ENCODE data around the gene BRD3OS. TPM values are rescaled to one million over a fixed set of nuclear protein-coding genes. Genes with fewer than 3 reads are reported as not detected.

BRD3OS gene
- total RNA-seq, 1 experiment from 2014 or later: 41.0 TPM

- Histone ChIP-seq H3K79me2 (ENCODE audit: low read length) (no peaks in the 10 kb centered on the region), H3K4me1 (ENCODE audit: low read length) (no peaks in the 10 kb centered on the region), H3K36me3 (ENCODE audit: insufficient read depth, low read length) (peaks cover 3% of the 10 kb centered on the region; the same call in 1 of the 2 replicates), H2AFZ (ENCODE audit: low read length) (no peak overlapping the region), H3K9me3 (ENCODE audit: low read length) (no peaks in the 10 kb centered on the region), H4K20me1 (ENCODE audit: insufficient read depth, low read depth, low read length) (no peaks in the 10 kb centered on the region), H3K4me2 (ENCODE audit: low read depth, low read length, poor library complexity, severe bottlenecking) (no peak overlapping the region), H3K27ac (ENCODE audit: low read length) (no peak overlapping the region), H3K9me2 (replicated peaks; ENCODE audit: insufficient read depth, low read length) (no peaks in the 10 kb centered on the region), H3K27me3 (ENCODE audit: low read length) (no peaks in the 10 kb centered on the region), H3K9ac (ENCODE audit: low read length) (no peak overlapping the region), H3K4me3 (ENCODE audit: low read length) (no peak overlapping the region)
- DNase-seq: no peak
Observed at GRCh38 chr9:134039386-134040175, 14.3 kb downstream of the BRD3OS start.

DNA sequence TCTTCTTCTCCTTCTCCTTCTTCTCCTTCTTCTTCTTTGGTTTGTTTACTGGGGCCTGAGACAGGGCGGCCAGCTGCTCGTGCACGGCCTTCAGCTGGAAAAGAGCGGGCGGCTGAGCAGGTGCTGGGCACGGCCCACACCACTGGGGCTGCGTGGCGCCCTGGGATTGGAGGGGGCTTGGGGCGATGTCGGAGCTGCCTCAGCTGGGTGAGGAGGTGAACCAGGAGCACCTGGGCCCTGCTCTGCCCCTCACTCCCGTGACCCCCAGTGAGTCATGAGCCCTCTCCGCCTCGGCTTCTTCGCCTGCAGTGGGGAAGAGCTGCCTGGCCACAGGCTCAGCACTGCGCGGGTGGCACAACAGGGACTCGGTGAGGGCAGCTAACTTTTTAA lies 14.9 kb downstream of the BRD3OS start:
- Histone ChIP-seq H3K4me2 (ENCODE audit: low read depth, low read length, poor library complexity, severe bottlenecking) (no peak overlapping the region), H3K9me3 (ENCODE audit: low read length) (no peaks in the 10 kb centered on the region), H3K4me3 (ENCODE audit: low read length) (no peak overlapping the region), H3K9ac (ENCODE audit: low read length) (no peak overlapping the region), H3K36me3 (ENCODE audit: insufficient read depth, low read length) (peaks cover 3% of the 10 kb centered on the region; the same call in 1 of the 2 replicates), H4K20me1 (ENCODE audit: insufficient read depth, low read depth, low read length) (no peaks in the 10 kb centered on the region), H3K4me1 (ENCODE audit: low read length) (no peaks in the 10 kb centered on the region), H3K9me2 (replicated peaks; ENCODE audit: insufficient read depth, low read length) (no peaks in the 10 kb centered on the region), H3K27me3 (ENCODE audit: low read length) (no peaks in the 10 kb centered on the region), H3K79me2 (ENCODE audit: low read length) (no peaks in the 10 kb centered on the region), H2AFZ (ENCODE audit: low read length) (no peak overlapping the region), H3K27ac (ENCODE audit: low read length) (no peak overlapping the region)
- no peak for DNase-seq

DNA sequence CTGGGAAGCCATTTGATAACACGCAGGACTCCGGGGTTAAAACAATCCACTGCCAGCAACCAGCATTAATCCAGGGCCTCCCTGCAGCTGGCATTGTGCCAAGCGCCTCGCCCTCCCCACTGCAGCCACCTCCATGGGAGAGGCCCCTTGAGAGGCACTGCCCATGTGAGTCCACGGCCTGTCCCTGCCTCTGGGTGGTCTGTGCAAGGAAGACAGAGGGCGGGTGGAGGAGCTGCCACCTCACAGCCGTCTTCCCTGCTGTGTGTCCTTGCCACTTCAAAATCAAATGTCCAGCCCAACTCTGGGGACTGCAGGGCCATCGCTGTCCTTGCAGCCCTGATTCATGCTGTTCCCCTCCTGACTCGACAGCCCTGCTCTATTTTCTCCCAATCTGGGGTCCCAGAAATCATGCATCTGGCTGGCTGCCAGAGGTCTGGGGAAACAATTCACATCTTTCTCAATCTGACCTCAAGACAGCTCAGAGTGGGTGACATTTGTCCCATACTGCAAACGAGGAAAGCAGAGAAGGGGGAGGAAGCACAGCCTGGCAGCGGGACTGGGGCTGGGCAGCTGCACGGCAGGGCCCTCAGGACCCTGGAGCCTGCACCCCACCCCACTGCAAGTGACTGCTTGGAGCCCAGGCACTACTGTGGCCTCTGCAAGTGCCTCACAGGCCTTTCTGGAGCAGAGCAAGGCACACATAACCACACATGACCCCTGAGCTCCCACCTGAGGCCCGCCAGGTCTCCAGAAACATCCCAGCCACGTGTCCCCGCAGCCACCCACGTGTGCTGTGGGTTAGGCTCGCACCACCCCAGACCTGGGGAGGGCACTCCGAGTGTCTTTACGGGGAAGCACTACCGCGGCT lies 15.7 kb downstream of the BRD3OS start:
- no peaks in the 10 kb centered on the region for H3K9me2 ChIP-seq (replicated peaks; ENCODE audit: insufficient read depth, low read length)
- H2AFZ ChIP-seq (ENCODE audit: low read length): no peak overlapping the region
- no peak overlapping the region for H3K4me3 ChIP-seq (ENCODE audit: low read length)
- H3K4me2 ChIP-seq (ENCODE audit: low read depth, low read length, poor library complexity, severe bottlenecking): no peak overlapping the region
- no peaks in the 10 kb centered on the region for H3K27me3 ChIP-seq (ENCODE audit: low read length)
- H3K9ac ChIP-seq (ENCODE audit: low read length): no peak overlapping the region
- H3K9me3 ChIP-seq (ENCODE audit: low read length): no peaks in the 10 kb centered on the region
- no peaks in the 10 kb centered on the region for H3K79me2 ChIP-seq (ENCODE audit: low read length)
- no peaks in the 10 kb centered on the region for H4K20me1 ChIP-seq (ENCODE audit: insufficient read depth, low read depth, low read length)
- no peak for DNase-seq
- peaks cover 3% of the 10 kb centered on the region; the same call in 1 of the 2 replicates for H3K36me3 ChIP-seq (ENCODE audit: insufficient read depth, low read length)
- no peak overlapping the region for H3K27ac ChIP-seq (ENCODE audit: low read length)
- no peaks in the 10 kb centered on the region for H3K4me1 ChIP-seq (ENCODE audit: low read length)

DNA sequence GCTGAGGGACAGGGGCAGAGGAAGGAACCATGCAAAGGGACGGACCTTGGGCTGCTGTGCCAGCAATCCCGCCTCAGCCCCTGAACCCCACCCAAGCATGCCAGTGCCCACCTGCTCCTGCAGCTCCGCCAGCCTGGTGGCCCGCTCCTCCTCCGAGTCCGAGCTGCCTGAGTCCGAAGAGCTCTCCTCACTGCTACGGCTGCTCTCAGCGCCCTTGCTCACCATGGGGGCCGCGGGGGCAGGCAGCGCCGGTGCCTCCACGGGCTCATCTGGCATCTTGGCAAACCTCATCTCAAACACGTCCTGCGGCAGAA lies 16.3 kb downstream of the BRD3OS start:
- Histone ChIP-seq H3K79me2 (ENCODE audit: low read length) (no peaks in the 10 kb centered on the region), H2AFZ (ENCODE audit: low read length) (no peak overlapping the region), H4K20me1 (ENCODE audit: insufficient read depth, low read depth, low read length) (no peaks in the 10 kb centered on the region), H3K4me1 (ENCODE audit: low read length) (no peaks in the 10 kb centered on the region), H3K27ac (ENCODE audit: low read length) (no peak overlapping the region), H3K9ac (ENCODE audit: low read length) (no peak overlapping the region), H3K27me3 (ENCODE audit: low read length) (no peaks in the 10 kb centered on the region), H3K36me3 (ENCODE audit: insufficient read depth, low read length) (peaks cover 3% of the 10 kb centered on the region; the same call in 1 of the 2 replicates), H3K9me3 (ENCODE audit: low read length) (no peaks in the 10 kb centered on the region), H3K4me3 (ENCODE audit: low read length) (no peak overlapping the region), H3K9me2 (replicated peaks; ENCODE audit: insufficient read depth, low read length) (no peaks in the 10 kb centered on the region), H3K4me2 (ENCODE audit: low read depth, low read length, poor library complexity, severe bottlenecking) (no peak overlapping the region)
- DNase-seq: no peak

GRCh38 chr9:134043531-134043988 lies 18.3 kb downstream of the BRD3OS start:
- Histone ChIP-seq H3K27me3 (ENCODE audit: low read length) (no peaks in the 10 kb centered on the region), H3K9ac (ENCODE audit: low read length) (no peak overlapping the region), H3K4me1 (ENCODE audit: low read length) (no peaks in the 10 kb centered on the region), H2AFZ (ENCODE audit: low read length) (no peak overlapping the region), H3K9me3 (ENCODE audit: low read length) (no peaks in the 10 kb centered on the region), H4K20me1 (ENCODE audit: insufficient read depth, low read depth, low read length) (no peaks in the 10 kb centered on the region), H3K9me2 (replicated peaks; ENCODE audit: insufficient read depth, low read length) (no peaks in the 10 kb centered on the region), H3K4me2 (ENCODE audit: low read depth, low read length, poor library complexity, severe bottlenecking) (no peak overlapping the region), H3K36me3 (ENCODE audit: insufficient read depth, low read length) (peaks cover 2% of the 10 kb centered on the region; the same call in 1 of the 2 replicates), H3K27ac (ENCODE audit: low read length) (no peak overlapping the region), H3K79me2 (ENCODE audit: low read length) (no peaks in the 10 kb centered on the region), H3K4me3 (ENCODE audit: low read length) (no peak overlapping the region)
- no peak for DNase-seq

DNA sequence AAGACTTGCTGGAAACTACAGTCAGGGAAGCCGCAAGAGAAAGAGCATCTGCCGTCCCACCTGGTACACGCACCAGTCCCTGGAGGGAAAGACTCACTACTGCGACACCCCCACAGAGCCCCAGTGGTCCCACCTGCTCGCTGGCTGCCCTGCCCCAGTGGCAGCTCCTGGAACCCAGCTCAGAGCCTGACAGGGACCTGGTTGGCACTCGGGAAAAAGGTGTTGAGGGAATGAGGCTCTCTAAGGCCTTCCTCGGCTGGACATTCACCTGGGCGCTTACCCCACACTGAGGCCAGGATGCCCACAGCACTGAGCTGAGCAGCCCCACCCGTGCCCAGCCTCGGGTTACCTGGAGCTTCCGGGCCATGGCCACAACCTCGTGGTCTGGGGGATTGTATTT lies 19.7 kb downstream of the BRD3OS start:
- no peak overlapping the region for H3K4me3 ChIP-seq (ENCODE audit: low read length)
- H3K79me2 ChIP-seq (ENCODE audit: low read length): no peaks in the 10 kb centered on the region
- no peaks in the 10 kb centered on the region for H4K20me1 ChIP-seq (ENCODE audit: insufficient read depth, low read depth, low read length)
- H2AFZ ChIP-seq (ENCODE audit: low read length): no peak overlapping the region
- no peaks in the 10 kb centered on the region for H3K9me2 ChIP-seq (replicated peaks; ENCODE audit: insufficient read depth, low read length)
- no peak overlapping the region for H3K4me2 ChIP-seq (ENCODE audit: low read depth, low read length, poor library complexity, severe bottlenecking)
- no peak for DNase-seq
- H3K27ac ChIP-seq (ENCODE audit: low read length): no peak overlapping the region
- H3K9ac ChIP-seq (ENCODE audit: low read length): no peak overlapping the region
- no peaks in the 10 kb centered on the region for H3K36me3 ChIP-seq (ENCODE audit: insufficient read depth, low read length)
- no peaks in the 10 kb centered on the region for H3K27me3 ChIP-seq (ENCODE audit: low read length)
- H3K9me3 ChIP-seq (ENCODE audit: low read length): no peaks in the 10 kb centered on the region
- no peaks in the 10 kb centered on the region for H3K4me1 ChIP-seq (ENCODE audit: low read length)

DNA sequence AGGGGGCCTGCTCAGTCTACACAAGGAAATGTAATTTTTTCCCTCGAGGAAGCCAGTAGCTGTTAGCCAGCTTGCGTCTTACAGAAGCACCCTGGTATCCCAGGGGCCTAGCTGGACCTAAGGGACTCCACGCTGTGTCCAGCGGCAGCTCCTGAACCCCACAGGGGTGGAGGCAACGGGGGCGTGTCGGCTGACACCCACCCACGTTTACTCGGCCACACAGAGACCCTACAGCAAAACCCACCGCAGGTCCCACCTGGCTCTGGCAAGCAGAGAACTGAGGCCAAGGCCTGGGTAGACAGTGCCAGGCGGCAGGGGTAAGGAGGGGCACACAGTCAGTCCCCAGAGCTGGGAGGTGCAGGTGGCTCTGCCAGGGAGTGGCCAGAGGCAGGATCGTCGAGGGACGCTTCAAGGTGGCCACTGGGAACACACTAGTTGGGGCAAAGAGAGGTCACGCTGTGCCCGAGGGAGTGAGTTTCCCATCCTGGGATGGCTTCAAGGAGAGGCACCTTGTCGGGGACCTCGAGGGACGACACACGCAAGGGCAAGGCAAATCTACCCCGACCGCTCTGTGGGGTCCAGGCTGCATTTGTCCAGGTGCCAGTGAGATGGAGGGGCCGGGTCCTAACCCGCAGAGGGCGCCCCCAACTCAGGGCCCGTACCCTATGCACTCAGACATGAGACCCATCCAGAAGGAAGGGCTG lies 20.7 kb downstream of the BRD3OS start:
- Histone ChIP-seq H3K9ac (ENCODE audit: low read length) (no peak overlapping the region), H3K4me3 (ENCODE audit: low read length) (no peak overlapping the region), H3K4me2 (ENCODE audit: low read depth, low read length, poor library complexity, severe bottlenecking) (no peak overlapping the region), H3K4me1 (ENCODE audit: low read length) (no peaks in the 10 kb centered on the region), H3K9me3 (ENCODE audit: low read length) (no peaks in the 10 kb centered on the region), H3K27ac (ENCODE audit: low read length) (no peak overlapping the region), H3K27me3 (ENCODE audit: low read length) (no peaks in the 10 kb centered on the region), H4K20me1 (ENCODE audit: insufficient read depth, low read depth, low read length) (no peaks in the 10 kb centered on the region), H3K9me2 (replicated peaks; ENCODE audit: insufficient read depth, low read length) (no peaks in the 10 kb centered on the region), H3K79me2 (ENCODE audit: low read length) (no peaks in the 10 kb centered on the region), H2AFZ (ENCODE audit: low read length) (no peak overlapping the region), H3K36me3 (ENCODE audit: insufficient read depth, low read length) (no peaks in the 10 kb centered on the region)
- no peak for DNase-seq

Data from Karpas-422 (cell line).